HG03457 (cell line): ENCODE results near the gene DOP1A.
A peak's percentile ranks its signal among the peaks of the same experiment; 100 is the strongest.
"Not testable (repeated sequence)": the region's sequence is repeated elsewhere in the genome, so short reads cannot be mapped to it uniquely, and the experiment has no call there.

Source experiments
- ATAC-seq: cut with Tn5 transposase; IDR thresholded peaks from one replicate; pipeline ENCODE4 v1.9.1; 2021; ENCODE audit warnings: moderate number of reproducible peaks; ENCODE audit not compliant: unreplicated experiment

Gene DOP1A

DNA sequence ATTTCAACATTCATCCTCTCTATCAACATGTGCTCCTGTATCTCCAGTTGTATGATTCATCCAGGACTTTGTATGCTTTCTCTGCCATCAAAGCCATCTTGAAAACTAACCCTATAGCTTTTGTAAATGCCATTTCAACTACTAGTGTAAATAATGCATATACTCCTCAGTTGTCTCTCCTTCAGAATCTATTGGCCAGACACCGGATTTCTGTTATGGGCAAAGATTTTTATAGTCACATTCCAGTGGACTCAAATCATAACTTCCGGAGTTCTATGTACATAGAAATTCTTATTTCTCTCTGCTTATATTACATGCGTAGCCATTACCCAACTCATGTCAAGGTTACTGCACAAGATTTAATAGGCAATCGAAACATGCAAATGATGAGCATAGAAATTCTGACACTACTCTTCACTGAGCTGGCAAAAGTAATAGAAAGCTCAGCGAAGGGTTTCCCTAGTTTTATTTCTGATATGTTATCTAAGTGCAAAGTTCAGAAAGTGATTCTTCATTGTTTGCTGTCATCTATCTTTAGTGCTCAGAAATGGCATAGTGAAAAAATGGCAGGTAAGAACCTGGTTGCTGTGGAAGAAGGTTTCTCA lies 70.7 kb downstream of the DOP1A start:
- ATAC-seq: no peak

DNA sequence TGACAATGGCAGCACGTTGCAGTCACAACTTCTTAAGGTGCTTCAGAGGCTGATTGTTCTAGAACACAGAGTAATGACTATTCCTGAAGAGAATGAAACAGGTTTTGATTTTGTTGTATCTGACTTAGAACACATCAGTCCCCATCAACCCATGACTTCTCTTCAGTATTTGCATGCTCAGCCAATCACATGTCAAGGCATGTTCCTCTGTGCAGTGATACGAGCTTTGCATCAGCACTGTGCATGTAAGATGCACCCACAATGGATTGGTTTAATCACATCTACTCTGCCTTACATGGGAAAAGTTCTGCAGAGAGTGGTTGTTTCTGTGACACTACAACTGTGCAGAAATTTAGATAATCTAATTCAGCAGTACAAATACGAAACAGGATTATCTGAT lies 71.3 kb downstream of the DOP1A start:
- ATAC-seq: no peak

DNA sequence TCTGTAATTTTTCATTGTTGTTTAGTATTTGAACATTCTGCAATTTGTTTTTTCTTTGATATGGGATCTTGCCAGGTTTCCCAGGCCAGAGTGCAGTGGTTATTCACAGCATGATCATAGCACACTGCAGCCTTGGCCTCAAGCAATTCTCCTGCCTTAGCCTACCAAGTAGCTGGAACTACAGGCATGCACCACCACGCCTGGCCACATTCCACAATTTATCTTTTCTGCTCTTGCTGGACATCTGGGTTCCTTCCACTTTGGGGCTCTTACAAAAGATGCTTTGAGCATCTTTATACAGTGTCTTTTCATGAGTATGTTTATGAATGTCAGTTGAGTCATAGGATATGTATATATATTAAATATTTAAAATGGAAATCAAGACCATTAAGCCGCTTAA lies 83.6 kb downstream of the DOP1A start:
- ATAC-seq: no peak

DNA sequence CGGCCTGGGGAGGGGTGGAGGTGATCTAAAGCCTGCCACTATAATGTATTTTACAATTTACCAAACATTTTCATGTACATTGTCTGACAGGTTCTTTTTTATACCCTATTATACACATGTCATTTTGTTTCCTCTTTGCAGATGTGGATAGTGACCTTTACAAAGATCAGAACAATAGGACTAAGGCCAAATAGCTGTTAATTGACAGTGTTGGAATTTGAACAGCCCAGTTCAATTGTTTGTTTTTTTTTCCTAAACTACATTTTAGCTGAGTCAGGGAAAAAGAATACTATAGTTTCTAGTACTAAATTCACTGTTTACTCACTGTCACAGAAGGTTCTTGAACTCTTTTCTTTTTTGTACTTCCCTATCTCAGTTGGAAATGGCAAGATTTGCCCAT lies 85.4 kb downstream of the DOP1A start:
- no peak for ATAC-seq

DNA sequence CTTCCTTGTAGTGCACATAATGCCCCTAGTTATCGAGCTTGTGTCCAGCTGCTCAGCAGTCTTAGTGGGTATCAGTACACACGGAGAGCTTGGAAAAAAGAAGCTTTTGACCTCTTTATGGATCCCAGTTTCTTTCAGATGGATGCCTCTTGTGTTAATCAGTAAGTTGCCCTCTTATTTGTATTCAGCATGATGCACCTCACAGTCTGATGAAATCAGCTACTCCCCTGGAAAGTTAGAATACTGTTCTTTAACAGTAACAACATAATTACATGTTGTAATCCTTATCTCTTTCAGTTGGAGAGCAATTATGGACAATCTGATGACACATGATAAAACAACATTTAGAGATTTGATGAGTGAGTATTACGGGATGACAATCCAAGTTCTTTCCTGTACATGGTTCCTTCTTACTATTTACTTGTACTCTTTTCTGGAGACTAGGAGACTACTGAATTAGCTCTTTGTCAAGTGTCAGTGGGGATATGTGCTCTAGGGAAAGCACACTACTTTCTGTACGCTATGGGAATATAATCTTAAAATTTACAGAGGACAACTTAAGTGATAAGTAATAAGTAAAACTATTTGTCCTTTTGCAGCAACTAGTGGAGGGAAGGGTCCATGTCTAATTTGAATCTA lies 86.5 kb downstream of the DOP1A start:
- no peak for ATAC-seq

- no peak for ATAC-seq
These were observed 88.3 kb downstream of the DOP1A start for GRCh38 chr6:83155794-83156193.

GRCh38 chr6:83160167-83160566 lies 92.7 kb downstream of the DOP1A start:
- ATAC-seq: no peak

DNA sequence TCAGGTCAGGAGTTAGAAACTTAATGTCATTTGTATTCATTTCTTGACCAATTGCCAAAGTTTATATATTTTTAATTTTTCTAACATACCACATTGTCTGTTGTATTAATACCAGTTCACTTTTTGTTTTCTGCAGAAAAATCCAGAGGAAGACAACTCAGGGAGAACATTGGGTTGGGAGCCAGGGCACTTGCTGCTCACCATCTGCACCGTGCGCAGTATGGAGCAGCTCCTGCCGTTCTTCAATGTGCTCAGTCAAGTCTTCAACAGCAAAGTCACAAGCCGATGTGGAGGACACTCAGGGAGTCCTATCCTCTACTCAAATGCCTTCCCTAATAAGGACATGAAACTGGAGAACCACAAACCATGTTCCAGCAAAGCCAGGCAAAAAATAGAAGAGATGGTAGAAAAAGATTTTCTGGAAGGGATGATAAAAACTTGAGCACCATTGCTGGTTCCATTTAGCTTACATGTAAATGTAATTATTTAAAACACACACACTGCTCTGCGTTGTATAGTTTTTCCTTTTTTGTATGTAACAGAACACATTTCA lies 100.3 kb downstream of the DOP1A start:
- ATAC-seq: no peak

- ATAC-seq: no peak
These were observed 101.1 kb downstream of the DOP1A start for GRCh38 chr6:83168556-83168955.

DNA sequence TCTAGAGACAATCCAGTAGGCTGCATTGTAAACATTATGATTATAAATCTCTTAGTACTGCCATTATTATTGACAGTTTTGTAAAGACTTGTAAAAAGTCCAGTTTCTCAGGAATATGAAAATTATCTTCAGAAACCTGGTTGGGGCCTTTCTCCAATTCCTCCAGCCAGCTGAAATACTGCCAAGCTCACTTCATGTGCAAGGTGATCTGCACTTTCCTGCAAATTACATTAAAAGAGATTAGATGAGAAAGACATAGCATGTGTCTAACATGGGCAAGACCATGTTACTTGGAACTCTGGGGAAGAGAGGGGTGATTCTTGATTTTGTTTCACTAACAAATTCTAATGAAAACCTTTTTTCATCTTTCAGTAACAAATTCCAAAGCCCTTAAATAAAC lies 101.6 kb downstream of the DOP1A start:
- ATAC-seq: no peak

GRCh38 chr6:83169511-83169910 lies 102.0 kb downstream of the DOP1A start:
- ATAC-seq: no peak

DNA sequence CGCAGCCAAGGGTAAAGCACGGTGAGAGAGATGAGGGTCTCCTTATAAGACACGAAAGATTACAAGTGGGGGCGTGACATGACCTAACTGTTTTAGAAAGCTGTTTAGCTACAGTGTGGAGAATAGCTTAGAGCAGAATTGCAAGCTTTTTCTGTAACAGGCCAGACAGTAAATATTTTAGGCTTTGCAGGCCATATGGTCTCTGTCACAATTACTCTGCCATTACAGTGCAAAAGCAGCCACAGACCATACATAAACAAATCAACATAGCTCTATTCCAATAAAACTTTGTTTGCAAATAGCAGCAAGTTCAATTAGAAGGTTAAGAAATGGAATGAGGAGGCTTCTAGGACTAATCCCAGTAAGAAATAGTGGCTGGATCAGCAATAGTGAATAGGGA lies 108.8 kb downstream of the DOP1A start:
- ATAC-seq: no peak

GRCh38 chr6:83180426-83180950 lies 113.0 kb downstream of the DOP1A start:
- ATAC-seq: no peak

- ATAC-seq: no peak
These were observed 114.6 kb downstream of the DOP1A start for GRCh38 chr6:83182114-83182513.

GRCh38 chr6:83183082-83183828 lies 115.8 kb downstream of the DOP1A start:
- ATAC-seq: no peak

DNA sequence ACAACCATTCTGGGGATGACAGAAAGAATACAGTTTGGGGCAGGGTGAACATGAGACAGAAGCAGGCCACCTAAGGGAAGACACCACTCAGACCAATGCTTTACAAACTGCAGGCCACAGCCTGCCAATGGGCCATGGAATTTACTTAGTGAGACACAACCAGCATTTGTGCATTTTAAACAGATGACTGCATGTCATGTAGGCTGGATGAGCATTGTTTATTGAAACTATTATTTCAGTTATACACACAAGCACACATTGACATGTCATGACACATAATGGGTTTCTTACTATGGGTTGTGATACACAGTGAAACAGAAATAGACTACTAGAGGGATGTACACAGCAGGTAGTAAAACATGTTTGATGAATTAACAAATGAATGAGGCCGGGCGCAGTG lies 117.6 kb downstream of the DOP1A start:
- no peak for ATAC-seq

- ATAC-seq: no peak
These were observed 121.0 kb downstream of the DOP1A start for GRCh38 chr6:83188501-83188900.

DNA sequence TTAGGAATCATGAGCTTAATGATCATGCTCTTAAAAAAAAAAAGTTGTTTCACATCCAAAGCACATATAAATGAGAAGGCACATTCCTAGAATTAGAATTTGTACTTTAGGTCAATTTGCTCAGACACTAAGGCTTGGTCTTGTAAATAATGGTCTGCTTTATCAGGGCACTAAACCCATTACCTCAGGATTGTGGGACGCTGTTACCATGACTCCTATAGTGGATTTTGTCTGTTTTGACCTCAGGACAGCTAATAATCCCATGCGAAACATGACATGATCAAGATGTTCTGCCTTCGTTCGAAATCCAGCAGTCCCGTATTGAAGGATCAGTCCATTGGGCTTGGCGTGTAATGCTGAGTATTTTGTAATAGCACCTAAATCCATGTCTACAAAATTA lies 123.2 kb downstream of the DOP1A start:
- ATAC-seq: no peak

GRCh38 chr6:83191974-83192373 lies 124.5 kb downstream of the DOP1A start:
- ATAC-seq: not testable (repeated sequence)

GRCh38 chr6:83192456-83192855 lies 125.0 kb downstream of the DOP1A start:
- no peak for ATAC-seq

DNA sequence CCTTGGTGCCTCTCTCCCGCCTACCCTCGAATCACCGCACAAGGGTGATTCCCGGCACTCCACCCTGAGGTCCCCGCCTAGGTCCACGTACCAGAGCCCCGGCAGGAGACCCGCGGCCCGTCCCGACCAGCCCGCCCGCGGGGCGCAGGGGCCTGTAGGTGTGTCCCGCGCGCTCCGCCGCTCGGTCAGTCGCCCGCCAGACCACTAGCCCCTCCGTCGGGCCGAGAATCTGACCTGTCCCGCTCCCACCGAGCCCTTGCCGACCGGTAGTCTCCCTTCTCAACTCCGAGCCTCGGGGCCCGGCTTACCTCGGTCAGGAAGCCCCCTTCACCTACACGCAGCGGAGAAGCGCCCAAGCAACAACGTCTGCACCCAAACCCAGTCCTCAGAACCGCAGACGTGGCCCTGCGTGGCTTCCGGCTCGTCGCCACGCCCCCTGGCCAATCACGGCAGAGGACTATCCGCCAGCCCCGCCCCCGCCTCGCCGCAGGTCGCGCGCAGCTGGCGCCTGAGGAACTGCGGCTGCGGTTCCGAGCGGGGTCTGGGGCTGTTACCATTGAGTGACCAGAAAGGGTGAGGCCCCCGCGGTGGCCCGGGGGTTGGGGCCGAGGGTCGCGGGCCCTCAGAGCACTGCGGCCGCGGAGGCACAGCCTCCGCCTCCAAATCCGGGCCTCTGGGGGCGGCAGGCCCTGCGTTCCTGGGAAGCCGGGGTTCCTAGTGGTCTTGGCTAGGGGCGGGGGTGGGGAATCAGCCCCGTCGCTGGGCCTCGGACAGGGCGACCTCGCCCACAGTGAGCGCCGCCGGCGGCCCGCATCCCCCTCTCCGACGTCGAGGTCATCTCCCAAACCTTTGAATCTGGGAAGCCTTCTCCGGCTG lies 125.6 kb downstream of the DOP1A start, which contains the start of the genes PGM3 and RWDD2A:
TSS of gene PGM3 (minus strand) at position 395 of the 876 bp plus-strand sequence. CDS start 2,253 bp downstream, outside the sequence.
TSS of gene RWDD2A (plus strand) at position 487 of the 876 bp plus-strand sequence. CDS start 1,095 bp downstream, outside the sequence.
- peak; percentile 96 for ATAC-seq
